ENCODE data around the gene PLEKHA1. TPM values are rescaled to one million over a fixed set of nuclear protein-coding genes. Genes with fewer than 3 reads are reported as not detected.
A peak's percentile ranks its signal among the peaks of the same experiment; 100 is the strongest.

The PLEKHA1 gene
- total RNA-seq, 2 experiments from 2014 or later, result 5.5 to 7.3 TPM

GRCh38 chr10:122390271-122390670 lies 15.8 kb downstream of the PLEKHA1 start:
- H3K36me3 ChIP-seq (ENCODE audit: insufficient read depth, low read length), result peaks cover 12% of the 10 kb centered on the region
- peak; percentile 2 for DNase-seq (ENCODE audit: low spot score)
- peaks cover 15% of the 10 kb centered on the region for H3K4me1 ChIP-seq (ENCODE audit: insufficient read depth, low read length, poor library complexity, severe bottlenecking)
- no peaks in the 10 kb centered on the region for H3K9me3 ChIP-seq (ENCODE audit: low read length)
- H3K4me3 ChIP-seq (ENCODE audit: low read depth, low read length, poor library complexity, severe bottlenecking), result no peak overlapping the region
- H3K9me2 ChIP-seq (ENCODE audit: insufficient read depth, low read length), result no peaks in the 10 kb centered on the region
- H4K20me1 ChIP-seq (ENCODE audit: insufficient read depth, low read length), result 0 out of 2 replicates have a peak, but pooled peaks cover 3% of the 10 kb centered on the region
- CTCF ChIA-PET (ENCODE audit: unreplicated experiment), result no interaction called here
- intact Hi-C loops (cut with micrococcal nuclease; ENCODE audit: unreplicated experiment), result no loop called here
- BruUV-seq (replicated peaks), result no TSS peak
- POLR2A ChIA-PET, result no interaction called here
- TF ChIP-seq EZH2phosphoT487 (IDR thresholded peaks at IDR 0.05; ENCODE audit: borderline replicate concordance, low read depth, low read length) (no peak), CTCF (conservative IDR thresholded peaks at IDR 0.05; ENCODE audit: low read length) (no peak)
- H2AFZ ChIP-seq (ENCODE audit: low read length), result no peak overlapping the region
- no peak overlapping the region for H3K4me2 ChIP-seq (ENCODE audit: low read length)
- H3K27ac ChIP-seq (ENCODE audit: low read depth, low read length, poor library complexity, severe bottlenecking), result no peak overlapping the region
- H3K79me2 ChIP-seq (ENCODE audit: insufficient read depth, low read depth, low read length), result no peaks in the 10 kb centered on the region

GRCh38 chr10:122390679-122391078 lies 16.2 kb downstream of the PLEKHA1 start:
- BruUV-seq (replicated peaks), result no TSS peak
- Histone ChIP-seq H3K36me3 (ENCODE audit: insufficient read depth, low read length) (peaks cover 12% of the 10 kb centered on the region), H2AFZ (ENCODE audit: low read length) (no peak overlapping the region), H3K9me2 (ENCODE audit: insufficient read depth, low read length) (no peaks in the 10 kb centered on the region), H3K4me2 (ENCODE audit: low read length) (no peak overlapping the region), H4K20me1 (ENCODE audit: insufficient read depth, low read length) (0 out of 2 replicates have a peak, but pooled peaks cover 3% of the 10 kb centered on the region), H3K4me1 (ENCODE audit: insufficient read depth, low read length, poor library complexity, severe bottlenecking) (peaks cover 15% of the 10 kb centered on the region), H3K79me2 (ENCODE audit: insufficient read depth, low read depth, low read length) (no peaks in the 10 kb centered on the region), H3K4me3 (ENCODE audit: low read depth, low read length, poor library complexity, severe bottlenecking) (no peak overlapping the region), H3K9me3 (ENCODE audit: low read length) (no peaks in the 10 kb centered on the region), H3K27ac (ENCODE audit: low read depth, low read length, poor library complexity, severe bottlenecking) (no peak overlapping the region)
- no peak for DNase-seq (ENCODE audit: low spot score)
- ChIA-PET POLR2A (interaction anchor here (0.6 to 0.9 kb wide), 3 partner anchors 15 to 37 kb away, joined by 3 read pairs; partner anchors contain the start of gene PLEKHA1), CTCF (ENCODE audit: unreplicated experiment) (no interaction called here)
- intact Hi-C loops (cut with micrococcal nuclease; ENCODE audit: unreplicated experiment), result no loop called here
- TF ChIP-seq EZH2phosphoT487 (IDR thresholded peaks at IDR 0.05; ENCODE audit: borderline replicate concordance, low read depth, low read length), result no peak
- TF ChIP-seq CTCF (conservative IDR thresholded peaks at IDR 0.05; ENCODE audit: low read length), result no peak

- no peak for DNase-seq (ENCODE audit: low spot score)
- H3K4me1 ChIP-seq (ENCODE audit: insufficient read depth, low read length, poor library complexity, severe bottlenecking), result peaks cover 8% of the 10 kb centered on the region
- H3K4me3 ChIP-seq (ENCODE audit: low read depth, low read length, poor library complexity, severe bottlenecking), result no peak overlapping the region
- 0 out of 2 replicates have a peak, but pooled peaks cover 3% of the 10 kb centered on the region for H4K20me1 ChIP-seq (ENCODE audit: insufficient read depth, low read length)
- no peaks in the 10 kb centered on the region for H3K9me2 ChIP-seq (ENCODE audit: insufficient read depth, low read length)
- H2AFZ ChIP-seq (ENCODE audit: low read length), result no peak overlapping the region
- intact Hi-C loops (cut with micrococcal nuclease; ENCODE audit: unreplicated experiment), result no loop called here
- no TSS peak for BruUV-seq (replicated peaks)
- ChIA-PET CTCF (ENCODE audit: unreplicated experiment) (no interaction called here), POLR2A (no interaction called here)
- H3K4me2 ChIP-seq (ENCODE audit: low read length), result no peak overlapping the region
- no peaks in the 10 kb centered on the region for H3K79me2 ChIP-seq (ENCODE audit: insufficient read depth, low read depth, low read length)
- H3K36me3 ChIP-seq (ENCODE audit: insufficient read depth, low read length), result peaks cover 12% of the 10 kb centered on the region
- no peaks in the 10 kb centered on the region for H3K9me3 ChIP-seq (ENCODE audit: low read length)
- H3K27ac ChIP-seq (ENCODE audit: low read depth, low read length, poor library complexity, severe bottlenecking), result no peak overlapping the region
- no peak for TF ChIP-seq EZH2phosphoT487 (IDR thresholded peaks at IDR 0.05; ENCODE audit: borderline replicate concordance, low read depth, low read length)
- TF ChIP-seq CTCF (conservative IDR thresholded peaks at IDR 0.05; ENCODE audit: low read length), result no peak
These were observed 17.4 kb downstream of the PLEKHA1 start for GRCh38 chr10:122391875-122392274.

Data from OCI-LY7 (cell line).